ENCODE results near the gene IL4.

IL4 gene

DNA sequence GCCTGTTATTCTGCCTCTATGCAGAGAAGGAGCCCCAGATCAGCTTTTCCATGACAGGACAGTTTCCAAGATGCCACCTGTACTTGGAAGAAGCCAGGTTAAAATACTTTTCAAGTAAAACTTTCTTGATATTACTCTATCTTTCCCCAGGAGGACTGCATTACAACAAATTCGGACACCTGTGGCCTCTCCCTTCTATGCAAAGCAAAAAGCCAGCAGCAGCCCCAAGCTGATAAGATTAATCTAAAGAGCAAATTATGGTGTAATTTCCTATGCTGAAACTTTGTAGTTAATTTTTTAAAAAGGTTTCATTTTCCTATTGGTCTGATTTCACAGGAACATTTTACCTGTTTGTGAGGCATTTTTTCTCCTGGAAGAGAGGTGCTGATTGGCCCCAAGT, 301 bp upstream of the IL4 start:
- no peak for DNase-seq (ENCODE audit: low read depth in 1 of 2, low spot score in 1 of 2)

DNA sequence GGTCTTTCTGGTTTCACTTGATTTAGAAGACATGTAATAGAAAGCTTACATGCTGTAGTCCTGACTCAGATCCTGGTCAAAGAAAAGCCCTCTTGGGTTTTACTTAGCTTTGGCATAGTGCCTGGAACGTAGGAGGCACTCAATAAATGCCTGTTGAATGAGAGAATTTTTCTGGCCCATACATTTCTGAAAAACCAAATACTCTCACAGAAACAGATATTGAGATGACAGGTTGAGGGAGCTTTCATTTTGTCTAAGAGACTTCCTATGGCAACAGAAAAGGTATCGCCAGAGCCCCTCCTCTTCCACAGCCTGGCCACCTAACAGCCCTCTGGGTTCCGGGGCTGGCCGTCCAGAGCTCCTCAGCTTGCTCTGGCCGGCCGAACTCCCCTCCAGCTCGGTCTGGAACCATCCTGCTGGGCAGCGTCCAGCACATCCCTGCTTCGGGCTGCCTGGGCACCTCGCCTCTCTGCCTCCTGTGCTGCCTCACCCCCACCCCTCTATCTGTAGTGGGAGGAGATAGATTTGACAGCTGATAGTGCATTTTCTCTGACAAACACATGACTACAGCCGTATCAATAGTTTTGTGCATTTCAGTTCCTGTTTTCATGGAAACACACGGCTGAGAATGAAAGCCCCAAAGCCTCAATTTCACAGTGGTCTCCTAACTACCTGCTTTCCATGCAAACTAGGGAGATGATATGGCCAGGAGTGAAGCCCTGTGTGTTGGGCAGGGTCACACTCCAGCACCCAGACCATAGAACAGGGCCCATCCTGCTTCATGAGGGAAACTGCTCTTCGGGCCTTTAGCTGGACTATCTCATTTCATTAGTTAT, 1.1 kb downstream of the IL4 start:
- no peak for DNase-seq (ENCODE audit: low read depth in 1 of 2, low spot score in 1 of 2)

DNA sequence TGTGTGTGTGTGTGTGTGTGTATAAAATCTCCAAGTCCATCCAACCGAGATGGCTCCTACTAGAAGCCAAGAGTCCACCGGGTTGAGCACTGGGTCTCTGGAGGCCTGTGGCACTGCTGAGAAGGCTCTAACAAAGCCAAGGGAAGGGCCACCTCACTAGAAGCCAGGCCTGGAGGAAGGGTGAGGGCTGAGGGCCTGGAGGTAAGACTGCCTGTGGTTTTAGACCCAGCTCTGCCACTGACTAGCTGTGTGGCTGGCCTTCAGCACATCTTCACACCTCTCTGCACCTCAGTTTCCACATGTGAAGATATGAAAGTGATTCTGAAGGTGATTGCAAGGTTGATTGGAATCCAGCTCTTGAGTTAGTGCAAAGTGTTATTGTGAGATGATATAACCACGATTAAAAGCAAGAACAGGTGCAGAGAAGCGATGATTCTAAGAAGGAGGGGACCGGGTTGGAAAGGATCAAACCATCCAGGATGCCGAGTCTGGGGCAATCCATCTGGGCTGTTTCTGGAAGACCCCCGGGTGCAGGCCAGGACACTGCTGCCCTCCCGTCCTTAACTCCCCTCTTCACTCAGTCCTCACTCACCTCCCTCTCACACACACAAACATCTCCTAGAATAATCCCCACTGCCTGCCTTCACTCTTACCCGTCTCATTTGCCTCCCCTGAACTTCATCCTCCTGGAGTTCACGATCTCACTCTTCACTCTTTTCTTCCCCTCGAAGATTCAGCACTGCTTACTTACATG, 2.3 kb downstream of the IL4 start:
- DNase-seq (ENCODE audit: low read depth in 1 of 2, low spot score in 1 of 2) = no peak

DNA sequence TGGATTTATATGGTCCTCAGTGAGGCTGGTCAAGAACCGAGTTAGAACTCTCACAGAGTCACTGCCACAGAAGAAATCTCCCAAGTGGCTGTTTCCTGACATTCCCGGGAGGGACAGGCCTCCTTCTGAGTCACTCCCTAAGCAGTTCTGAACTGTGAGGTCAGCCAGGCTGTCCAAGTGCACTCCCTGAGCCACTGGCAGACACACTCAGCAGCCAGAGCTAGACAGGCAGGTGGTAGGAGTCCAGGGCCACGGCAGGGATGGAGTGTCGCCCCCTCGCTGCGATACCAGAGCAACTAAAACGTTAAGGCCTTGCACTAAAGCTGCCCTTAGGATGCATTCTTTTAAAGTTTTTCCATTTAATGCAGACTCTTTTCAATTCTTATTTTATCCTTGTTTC, 3.4 kb downstream of the IL4 start:
- DNase-seq (ENCODE audit: low read depth in 1 of 2, low spot score in 1 of 2) = no peak

DNA sequence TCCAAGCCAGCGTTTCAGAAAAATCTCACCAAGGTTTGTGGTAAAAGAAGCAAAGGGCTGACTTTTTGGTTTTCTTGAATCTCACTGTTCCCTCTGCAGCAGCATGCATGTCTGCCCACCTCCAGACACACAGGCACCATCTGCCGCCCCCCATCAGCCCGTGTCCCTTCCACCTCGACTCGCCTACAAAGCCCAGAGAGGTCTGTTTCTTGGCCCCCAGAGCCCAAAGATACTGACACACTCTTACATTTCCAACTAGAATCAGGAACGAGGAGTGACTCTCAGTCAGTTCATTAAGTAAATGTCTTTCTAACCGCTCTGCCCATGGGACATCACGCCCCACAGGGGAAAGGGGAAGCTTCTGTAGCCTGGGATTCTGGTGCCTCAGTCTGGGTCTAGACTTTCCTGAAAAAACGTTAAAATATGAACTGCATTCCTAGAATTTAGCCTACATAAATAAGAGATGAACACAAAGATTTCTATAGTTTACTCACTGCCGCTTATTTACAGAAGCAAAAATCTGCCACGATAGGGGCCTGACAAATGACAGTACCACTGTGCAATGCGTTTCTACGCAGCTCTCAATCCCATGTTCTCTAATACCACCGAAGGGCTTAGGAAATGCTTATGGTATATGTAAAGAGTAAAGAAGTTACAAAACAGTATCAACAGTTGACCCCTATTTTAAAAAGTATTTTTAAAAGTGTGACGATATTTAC, 4.1 kb downstream of the IL4 start:
- DNase-seq (ENCODE audit: low read depth in 1 of 2, low spot score in 1 of 2) = no peak

DNA sequence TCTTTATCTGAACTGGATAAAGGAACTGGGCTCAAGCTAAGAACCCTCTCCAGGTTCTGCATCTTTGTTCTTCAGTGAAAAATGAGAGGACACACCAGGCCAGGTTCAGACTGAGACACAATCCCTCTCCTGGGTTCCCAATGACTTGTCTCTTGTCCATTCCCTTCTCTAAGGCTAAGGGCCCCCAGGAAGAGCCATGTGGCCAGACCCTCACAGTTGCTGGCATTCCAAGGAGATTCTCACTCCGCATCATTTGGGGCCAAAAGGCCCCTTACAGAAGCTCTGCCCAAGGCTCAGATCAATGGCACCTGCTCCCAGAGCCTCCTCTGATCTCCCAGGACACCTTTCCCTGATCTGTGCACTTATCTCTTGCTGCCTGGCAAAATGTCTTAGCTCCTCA, 4.9 kb downstream of the IL4 start:
- no peak for DNase-seq (ENCODE audit: low read depth in 1 of 2, low spot score in 1 of 2)

DNA sequence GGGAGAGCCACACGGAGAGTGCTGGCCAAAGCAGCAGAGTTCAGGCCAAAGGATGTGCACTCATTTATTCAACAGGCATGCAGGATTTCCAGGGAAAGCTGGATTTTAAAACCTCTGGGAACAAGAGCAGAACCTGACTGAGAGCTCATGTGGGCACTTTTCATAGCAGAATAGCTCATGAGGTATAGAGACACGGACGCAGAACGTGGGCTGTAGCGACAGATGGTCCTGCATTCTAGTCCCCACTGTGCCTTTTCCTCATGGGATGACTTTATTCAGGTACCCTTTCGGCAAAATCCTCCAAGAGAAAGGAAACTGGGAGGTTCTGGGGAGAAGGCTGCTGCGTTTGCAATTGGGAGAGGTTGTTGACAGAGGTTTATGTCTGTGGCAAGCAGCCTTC, 5.4 kb downstream of the IL4 start:
- DNase-seq (ENCODE audit: low read depth in 1 of 2, low spot score in 1 of 2) = no peak

DNA sequence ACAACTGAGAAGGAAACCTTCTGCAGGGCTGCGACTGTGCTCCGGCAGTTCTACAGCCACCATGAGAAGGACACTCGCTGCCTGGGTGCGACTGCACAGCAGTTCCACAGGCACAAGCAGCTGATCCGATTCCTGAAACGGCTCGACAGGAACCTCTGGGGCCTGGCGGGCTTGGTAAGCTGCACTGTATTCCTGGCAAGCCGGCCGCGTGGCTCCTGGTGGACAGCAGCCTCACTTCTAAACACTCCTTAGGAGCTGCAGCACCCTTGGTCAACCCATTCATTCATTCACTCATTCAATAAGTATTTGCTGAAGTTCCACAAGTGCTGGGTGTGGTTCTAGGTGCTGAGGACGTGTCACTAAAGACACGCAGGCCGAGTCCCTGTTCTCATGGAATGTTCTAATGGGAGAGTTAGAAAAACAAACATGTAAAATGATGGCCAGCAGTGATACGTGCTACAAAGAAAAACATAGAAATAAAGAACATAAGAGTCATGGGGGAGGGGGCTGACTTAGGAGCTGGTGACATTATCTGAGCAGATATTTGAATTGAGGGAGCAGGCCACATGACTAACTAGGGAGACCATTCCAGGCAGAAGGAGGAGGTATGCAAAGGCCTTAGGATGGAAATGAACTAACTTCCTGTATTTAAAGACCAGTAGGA, 6.1 kb downstream of the IL4 start:
- DNase-seq (ENCODE audit: low read depth in 1 of 2, low spot score in 1 of 2) = no peak

DNA sequence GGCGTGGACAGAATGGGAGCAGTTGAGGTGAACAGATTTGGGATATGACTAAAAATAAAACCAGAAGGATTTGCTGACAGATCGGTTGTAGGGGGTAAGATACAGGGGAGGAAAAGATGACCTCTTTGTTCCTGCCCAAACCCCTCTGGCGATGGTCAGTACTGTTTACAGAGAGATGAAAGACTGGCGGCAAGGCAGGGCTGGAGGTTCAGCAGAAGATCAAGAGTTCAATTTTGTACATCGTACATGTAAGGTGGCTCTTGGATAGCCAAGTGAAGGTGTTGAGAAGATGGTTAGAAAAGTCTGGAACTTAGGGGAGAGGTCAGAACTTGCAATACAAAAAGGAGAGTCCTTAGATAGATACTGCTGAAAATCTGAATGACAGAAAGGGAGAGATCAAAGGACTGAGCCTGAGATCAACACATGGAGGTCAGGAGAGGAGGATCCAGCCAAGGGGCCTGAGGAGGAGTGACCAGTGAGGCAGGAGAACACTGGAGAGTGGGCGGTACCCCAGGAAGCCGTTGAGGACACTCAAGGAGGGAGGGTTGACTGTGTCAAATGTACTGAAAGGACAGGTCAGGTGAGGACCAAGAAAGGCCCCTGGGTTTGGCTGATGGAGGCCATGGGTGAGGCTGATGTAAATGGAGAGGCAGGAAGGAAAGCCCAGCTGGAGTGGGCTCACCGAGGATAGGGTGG, 7.1 kb downstream of the IL4 start:
- DNase-seq (ENCODE audit: low read depth in 1 of 2, low spot score in 1 of 2) = no peak

DNA sequence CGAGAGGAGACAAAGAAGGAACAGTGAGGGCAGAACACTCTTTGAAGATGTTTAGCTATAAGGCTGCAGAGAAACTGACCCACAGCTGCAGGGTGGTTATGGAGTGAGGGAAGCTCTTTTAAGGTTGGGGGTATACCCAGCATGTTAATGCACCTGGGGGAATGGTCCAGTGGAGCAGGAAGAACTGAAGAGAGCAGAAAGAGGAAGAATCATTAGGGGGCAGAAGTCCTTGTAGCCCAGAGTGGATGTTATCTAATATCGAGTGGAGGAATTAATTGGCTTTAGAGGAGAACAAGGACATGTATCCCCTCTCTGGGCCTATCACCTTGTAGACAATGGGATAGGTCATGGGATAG, 7.7 kb downstream of the IL4 start:
- no peak for DNase-seq (ENCODE audit: low read depth in 1 of 2, low spot score in 1 of 2)

DNA sequence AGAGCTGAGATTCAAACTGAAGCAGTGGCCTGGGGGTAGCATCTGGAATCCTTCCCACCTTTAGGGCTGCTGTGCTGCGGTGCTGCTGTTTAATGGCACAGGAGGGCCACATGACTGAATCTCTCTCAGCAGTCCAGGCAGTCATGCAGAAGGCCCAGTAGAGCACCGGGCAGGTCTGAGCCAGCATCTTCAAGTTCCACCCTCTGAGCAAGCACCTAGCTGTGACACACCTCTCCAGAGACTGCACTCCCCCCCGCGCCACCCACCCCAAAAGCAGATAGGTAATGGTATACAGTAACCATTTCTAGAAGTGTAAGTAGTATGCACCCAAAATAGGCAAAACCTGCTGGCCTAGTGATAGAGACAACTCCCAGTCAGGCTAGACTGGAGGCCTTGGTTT, 8.2 kb downstream of the IL4 start:
- no peak for DNase-seq (ENCODE audit: low read depth in 1 of 2, low spot score in 1 of 2)

DNA sequence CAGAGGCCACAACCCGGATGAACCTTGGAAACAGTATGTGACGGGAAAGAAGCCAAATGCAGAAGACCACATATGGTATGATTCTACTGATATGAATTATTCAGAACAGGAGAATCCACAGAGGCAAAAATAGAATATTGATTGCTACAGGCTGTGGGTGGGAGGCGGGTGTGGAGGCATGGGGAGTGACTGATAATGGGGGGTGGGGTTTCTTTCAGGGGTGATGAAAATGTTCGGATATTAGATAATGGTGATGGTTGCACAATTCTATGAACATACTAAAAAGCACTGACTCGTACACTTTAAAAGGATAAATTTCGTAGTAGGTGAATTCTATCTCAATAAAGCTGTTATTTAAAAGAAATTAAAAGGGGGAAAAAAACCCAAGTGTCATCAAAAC, 10.7 kb downstream of the IL4 start:
- no peak for DNase-seq (ENCODE audit: low read depth in 1 of 2, low spot score in 1 of 2)

DNA sequence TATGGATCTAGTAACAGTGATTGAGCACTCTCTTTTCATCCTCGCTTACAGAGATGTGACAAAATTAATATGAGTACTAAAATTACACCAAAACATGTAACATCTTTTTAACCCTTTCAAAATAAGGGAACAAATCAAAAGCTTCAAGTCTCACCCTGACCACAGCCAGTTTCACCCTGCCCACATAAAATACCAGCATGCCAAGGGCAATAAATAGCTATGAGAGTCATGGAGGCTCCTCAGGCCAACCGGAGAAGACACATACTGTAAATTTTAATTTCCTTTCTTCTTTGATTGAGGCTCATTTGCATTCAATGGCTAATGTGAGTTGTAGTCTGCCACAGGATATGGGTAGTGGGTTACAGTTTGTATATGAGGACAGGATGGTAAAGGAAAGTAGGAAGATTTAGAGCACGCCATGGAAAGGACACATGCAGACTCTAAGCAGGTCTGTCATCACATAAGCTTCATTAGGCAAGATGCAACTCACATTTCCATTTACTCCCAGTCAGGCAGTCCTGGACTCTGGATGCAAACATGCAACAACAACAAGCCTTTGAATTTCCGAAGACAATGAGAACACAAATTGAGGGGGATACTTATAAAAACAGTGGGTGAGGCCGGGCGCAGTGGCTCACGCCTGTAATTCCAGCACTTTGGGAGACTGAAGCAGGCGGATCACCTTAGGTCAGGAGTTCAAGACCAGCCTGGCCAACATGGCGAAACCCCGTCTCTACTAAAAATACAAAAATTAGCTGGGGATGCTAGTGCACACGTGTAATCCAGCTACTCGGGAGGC, 11.3 kb downstream of the IL4 start:
- DNase-seq (ENCODE audit: low read depth in 1 of 2, low spot score in 1 of 2) = no peak

DNA sequence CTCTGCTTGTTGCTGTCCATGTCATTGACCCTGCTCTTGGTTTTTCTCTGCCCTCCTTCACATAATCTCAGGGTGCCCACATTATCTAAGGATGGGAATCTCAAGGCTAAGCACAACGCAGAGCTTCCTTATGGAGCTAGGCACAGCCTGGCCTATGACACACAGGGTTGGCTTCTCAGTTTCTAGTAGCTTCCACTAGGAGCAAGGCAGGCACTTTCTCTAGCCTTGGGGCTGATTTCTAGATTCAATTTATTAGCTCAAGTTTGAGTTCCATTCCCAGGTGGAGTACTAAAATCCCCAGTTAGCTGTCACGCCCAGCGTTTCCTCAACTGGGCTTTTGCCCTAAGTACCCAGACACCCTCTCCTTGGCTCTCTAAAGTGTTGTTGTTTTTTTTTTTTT, 12.4 kb downstream of the IL4 start:
- no peak for DNase-seq (ENCODE audit: low read depth in 1 of 2, low spot score in 1 of 2)

DNA sequence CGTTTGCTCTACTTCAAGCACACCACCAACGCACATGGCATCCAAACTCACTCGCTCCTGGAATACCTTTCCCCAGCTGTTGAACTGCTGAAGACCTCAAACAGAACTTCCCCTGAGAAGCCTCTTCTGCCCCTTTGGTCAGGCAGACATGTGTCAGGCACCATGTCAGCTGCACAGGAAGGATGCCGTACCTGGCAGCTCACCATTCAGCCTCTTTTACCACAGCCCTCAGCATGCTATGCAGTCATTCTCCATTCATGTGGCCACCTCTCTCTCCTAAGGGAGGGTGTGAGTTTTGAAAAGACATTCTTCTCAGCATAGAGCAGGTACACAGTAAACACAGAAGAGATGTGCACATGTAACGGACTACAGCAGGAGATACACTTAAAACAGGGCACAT, 14.2 kb downstream of the IL4 start:
- DNase-seq (ENCODE audit: low read depth in 1 of 2, low spot score in 1 of 2) = no peak

DNA sequence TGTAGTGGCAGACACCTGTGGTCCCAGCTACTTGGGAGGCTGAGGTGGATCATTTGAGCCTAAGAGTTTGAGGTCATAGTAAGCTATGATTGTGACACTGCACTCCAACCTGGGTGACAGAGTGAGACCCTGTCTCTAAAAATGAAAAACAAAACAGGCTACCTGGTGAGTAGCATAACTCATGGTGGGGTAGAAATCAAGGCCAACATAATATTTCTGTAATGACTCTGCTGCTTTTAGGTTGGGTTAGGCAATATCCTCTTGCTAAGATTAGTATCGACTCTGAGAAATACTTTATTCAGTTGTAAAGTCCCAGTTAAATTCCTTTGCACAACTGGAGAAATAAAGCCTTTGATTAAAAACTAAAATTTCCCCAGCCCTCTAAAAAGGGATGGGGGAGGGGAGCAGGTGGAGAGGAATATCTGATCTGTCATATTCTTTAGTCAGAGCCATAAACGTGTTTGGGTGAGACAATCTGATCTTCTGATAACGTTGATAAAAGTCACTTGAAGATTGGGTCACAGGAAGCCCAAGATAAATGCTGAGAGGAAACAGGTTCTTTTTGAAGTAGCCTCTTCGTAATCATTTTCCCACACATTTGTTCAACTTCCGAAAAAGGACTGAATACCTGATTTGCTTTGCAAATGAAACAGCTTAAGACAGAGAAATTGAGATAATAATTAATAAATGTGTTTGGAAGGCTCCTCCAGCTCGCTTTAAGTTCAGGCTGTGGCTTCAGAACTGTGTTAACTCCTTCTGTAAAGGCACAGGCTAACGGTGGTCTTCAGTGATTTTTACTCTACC, 14.9 kb downstream of the IL4 start:
- DNase-seq (ENCODE audit: low read depth in 1 of 2, low spot score in 1 of 2) = no peak

DNA sequence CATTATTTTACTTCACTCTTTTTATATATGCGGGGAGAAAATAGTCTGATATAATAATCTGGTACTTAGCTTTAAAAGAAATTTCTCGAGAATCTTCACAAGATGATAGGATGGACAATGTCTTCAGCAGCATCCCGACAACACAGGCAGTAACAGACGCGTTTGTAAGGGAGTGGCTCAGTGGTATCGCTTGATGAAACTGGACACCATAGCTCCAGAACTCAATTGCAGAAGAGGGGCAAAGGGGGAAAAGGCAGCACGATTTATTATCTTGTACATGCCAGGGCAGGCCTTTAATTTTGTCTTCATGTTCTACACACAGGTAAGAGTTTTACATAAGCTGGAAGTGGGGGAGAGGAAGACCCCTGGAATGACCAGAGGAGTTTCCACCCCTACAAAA, 15.7 kb downstream of the IL4 start:
- no peak for DNase-seq (ENCODE audit: low read depth in 1 of 2, low spot score in 1 of 2)

DNA sequence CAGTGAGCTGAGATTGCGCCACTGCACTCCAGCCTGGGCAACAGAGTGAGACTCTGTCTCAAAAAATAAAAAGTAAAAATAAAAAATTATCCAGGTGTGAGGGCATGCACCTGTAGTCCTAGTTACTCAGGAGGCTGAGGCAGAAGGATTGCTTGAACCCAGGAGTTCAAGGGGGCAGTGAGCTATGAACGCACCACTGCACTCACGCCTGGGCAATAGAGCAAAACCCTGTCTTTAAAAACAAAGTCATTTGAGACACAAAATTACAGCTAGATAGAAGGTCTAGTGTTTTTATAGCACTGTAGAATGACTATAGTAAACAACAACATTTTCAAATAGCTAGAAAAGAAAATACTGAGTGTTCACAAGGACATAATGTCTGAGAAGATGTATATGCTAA, 16.4 kb downstream of the IL4 start:
- no peak for DNase-seq (ENCODE audit: low read depth in 1 of 2, low spot score in 1 of 2)
